DOHH2 (cell line): ENCODE measurements around the gene GMPPA.

Source experiments
- H3F3A ChIP-seq: fragments of 200-600 bp; sonication (generic), shearing (Covaris generic); 2 replicates; pipeline ENCODE4 v1.6.0; 2016; ENCODE audit warnings: antibody characterized with exemption, mild to moderate bottlenecking; ENCODE audit not compliant: control insufficient read depth, insufficient read depth
- H3K27ac ChIP-seq: fragments of 200-600 bp; sonication (generic); 2 replicates; pipeline ENCODE4 v1.5.1; 2014; ENCODE audit warnings: low read depth, mild to moderate bottlenecking, low read length, moderate library complexity
- H3K27me3 ChIP-seq: fragments of 200-600 bp; sonication (generic); 2 replicates; pipeline ENCODE4 v1.6.1; 2014; ENCODE audit warnings: mild to moderate bottlenecking, low read length, mixed read lengths; ENCODE audit not compliant: control insufficient read depth
- H3K36me3 ChIP-seq: fragments of 200-600 bp; sonication (generic); 2 replicates; pipeline ENCODE4 v1.6.1; 2014; ENCODE audit warnings: mild to moderate bottlenecking, low read length, moderate library complexity, mixed read lengths; ENCODE audit not compliant: control insufficient read depth
- H3K4me1 ChIP-seq: fragments of 200-600 bp; sonication (generic); 2 replicates; pipeline ENCODE4 v1.6.1; 2014; ENCODE audit warnings: mild to moderate bottlenecking, low read length, mixed read lengths; ENCODE audit not compliant: control insufficient read depth
- H3K4me2 ChIP-seq: fragments of 200-600 bp; sonication (generic); 2 replicates; pipeline ENCODE4 v1.6.0; 2014; ENCODE audit warnings: mild to moderate bottlenecking, low read length, moderate library complexity
- H3K4me3 ChIP-seq: fragments of 200-600 bp; sonication (generic); 2 replicates; pipeline ENCODE4 v1.5.1; 2014; ENCODE audit warnings: mild to moderate bottlenecking, low read length, mixed read lengths
- H3K79me2 ChIP-seq: fragments of 200-600 bp; sonication (generic); 2 replicates; pipeline ENCODE4 v1.6.1; 2014; ENCODE audit warnings: mild to moderate bottlenecking, low read length, mixed read lengths; ENCODE audit not compliant: control insufficient read depth
- H3K9me2 ChIP-seq: fragments of 200-600 bp; sonication (generic); replicated peaks from 2 replicates; pipeline ENCODE4 v1.6.1; 2014; ENCODE audit warnings: mild to moderate bottlenecking, low read length, mixed read lengths; ENCODE audit not compliant: control insufficient read depth
- H3K9me3 ChIP-seq: fragments of 200-600 bp; sonication (generic); 2 replicates; pipeline ENCODE4 v1.6.1; 2014; ENCODE audit warnings: antibody characterized with exemption, low read length, mixed read lengths; ENCODE audit not compliant: control insufficient read depth, insufficient read depth
- H4K20me1 ChIP-seq: fragments of 200-600 bp; sonication (generic); 2 replicates; pipeline ENCODE4 v1.6.0; 2014; ENCODE audit warnings: low read depth, mild to moderate bottlenecking, antibody characterized with exemption, low read length, moderate library complexity; ENCODE audit not compliant: control insufficient read depth, insufficient read depth
- CTCF ChIP-seq: fragments of 200-600 bp; sonication (generic); IDR thresholded peaks from one replicate; pipeline ENCODE4 v1.5.1; 2014; ENCODE audit warnings: antibody characterized with exemption, mild to moderate bottlenecking, low read depth, low read length; ENCODE audit not compliant: poor library complexity, severe bottlenecking
- EZH2phosphoT487 ChIP-seq: fragments of 200-600 bp; sonication (generic); IDR thresholded peaks from 2 replicates; pipeline ENCODE4 v1.6.1; 2017; ENCODE audit warnings: borderline replicate concordance, mild to moderate bottlenecking, antibody characterized with exemption, low read length, moderate library complexity, mixed read lengths

The GMPPA gene

GRCh38 chr2:219533930-219534661, 35.4 kb downstream of the GMPPA start:
- no peaks in the 10 kb centered on the region for H3K79me2 ChIP-seq
- H3K9me3 ChIP-seq, result no peaks in the 10 kb centered on the region
- no peaks in the 10 kb centered on the region for H3K9me2 ChIP-seq
- no peak overlapping the region for H3K4me2 ChIP-seq
- TF ChIP-seq CTCF (no peak), EZH2phosphoT487 (no peak)
- H3K27ac ChIP-seq, result no peak overlapping the region
- H3K27me3 ChIP-seq, result peaks cover 30% of the 10 kb centered on the region
- no peak overlapping the region for H3K4me3 ChIP-seq
- H4K20me1 ChIP-seq, result 0 out of 2 replicates have a peak, but pooled peaks cover 4% of the 10 kb centered on the region
- H3K36me3 ChIP-seq, result peaks cover 2% of the 10 kb centered on the region; the same call in 1 of the 2 replicates
- no peaks in the 10 kb centered on the region for H3F3A ChIP-seq
- no peaks in the 10 kb centered on the region for H3K4me1 ChIP-seq

GRCh38 chr2:219536425-219536824, 37.7 kb downstream of the GMPPA start:
- H3K4me1 ChIP-seq, result peaks cover 3% of the 10 kb centered on the region; the same call in 1 of the 2 replicates
- H3K4me2 ChIP-seq, result no peak overlapping the region
- H3K9me3 ChIP-seq, result no peaks in the 10 kb centered on the region
- peaks cover 24% of the 10 kb centered on the region for H3K36me3 ChIP-seq
- H3F3A ChIP-seq, result no peaks in the 10 kb centered on the region
- H3K27me3 ChIP-seq, result peaks cover 12% of the 10 kb centered on the region
- H3K4me3 ChIP-seq, result no peak overlapping the region
- no peak overlapping the region for H3K27ac ChIP-seq
- no peaks in the 10 kb centered on the region for H3K9me2 ChIP-seq
- TF ChIP-seq EZH2phosphoT487 (no peak), CTCF (no peak)
- H3K79me2 ChIP-seq, result no peaks in the 10 kb centered on the region
- H4K20me1 ChIP-seq, result peaks cover 6% of the 10 kb centered on the region

GRCh38 chr2:219536967-219537366, 38.3 kb downstream of the GMPPA start:
- H3F3A ChIP-seq, result no peaks in the 10 kb centered on the region

More at GRCh38 chr2:219536967-219537366, 38.3 kb downstream of the GMPPA start:
- peaks cover 9% of the 10 kb centered on the region; the same call in 1 of the 2 replicates for H3K27me3 ChIP-seq
- H3K36me3 ChIP-seq, result peaks cover 25% of the 10 kb centered on the region
- H3K9me2 ChIP-seq, result no peaks in the 10 kb centered on the region
- TF ChIP-seq EZH2phosphoT487, result no peak
- no peak overlapping the region for H3K4me3 ChIP-seq
- H3K79me2 ChIP-seq, result peaks cover 1% of the 10 kb centered on the region
- H4K20me1 ChIP-seq, result peaks cover 6% of the 10 kb centered on the region
- H3K4me1 ChIP-seq, result peaks cover 8% of the 10 kb centered on the region
- H3K27ac ChIP-seq, result no peak overlapping the region
- H3K9me3 ChIP-seq, result no peaks in the 10 kb centered on the region
- no peak overlapping the region for H3K4me2 ChIP-seq
